H9 (cell line): Measurements from ENCODE around the gene GNA12. TPM values are rescaled to one million over a fixed set of nuclear protein-coding genes. Genes with fewer than 3 reads are reported as not detected.

Source experiments
- DNase-seq: peaks from one replicate; pipeline ENCODE4 v3.0.0-alpha.2; 2017
- H2AFZ ChIP-seq: one replicate; pipeline ENCODE4 v1.6.1; 2013; ENCODE audit warnings: mild to moderate bottlenecking, low read length, control low read depth, moderate library complexity
- H2AK5ac ChIP-seq: 2 replicates; pipeline ENCODE4 v1.6.1; 2013; ENCODE audit warnings: low read length, control low read depth, mixed read lengths; ENCODE audit not compliant: insufficient read length
- H2BK120ac ChIP-seq: one replicate; pipeline ENCODE4 v1.6.1; 2013; ENCODE audit warnings: low read depth, mild to moderate bottlenecking, low read length, control low read depth, inconsistent platforms; ENCODE audit not compliant: poor library complexity, severe bottlenecking
- H2BK12ac ChIP-seq: 2 replicates; pipeline ENCODE4 v1.6.1; 2013; ENCODE audit warnings: low read length, control low read depth, mixed read lengths, low read depth; ENCODE audit not compliant: insufficient read length
- H2BK15ac ChIP-seq: 2 replicates; pipeline ENCODE4 v1.6.1; 2013; ENCODE audit warnings: low read depth, low read length, control low read depth
- H2BK20ac ChIP-seq: one replicate; pipeline ENCODE4 v1.6.1; 2013; ENCODE audit warnings: low read depth, mild to moderate bottlenecking, low read length, control low read depth, inconsistent platforms; ENCODE audit not compliant: poor library complexity, severe bottlenecking
- H2BK5ac ChIP-seq: 2 replicates; pipeline ENCODE4 v1.6.1; 2013; ENCODE audit warnings: low read length, control low read depth, mixed read lengths; ENCODE audit not compliant: insufficient read length
- H3K14ac ChIP-seq: 2 replicates; pipeline ENCODE4 v1.6.1; 2013; ENCODE audit warnings: low read length, control low read depth; ENCODE audit not compliant: insufficient read depth
- H3K18ac ChIP-seq: 2 replicates; pipeline ENCODE4 v1.6.1; 2013; ENCODE audit warnings: low read depth, mild to moderate bottlenecking, mixed read lengths, low read length, control low read depth; ENCODE audit not compliant: insufficient read length
- H3K23ac ChIP-seq: 2 replicates; pipeline ENCODE4 v1.6.1; 2013; ENCODE audit warnings: low read length, control low read depth, mixed read lengths, low read depth; ENCODE audit not compliant: insufficient read length
- H3K23me2 ChIP-seq: 2 replicates; pipeline ENCODE4 v1.6.1; 2013; ENCODE audit warnings: low read depth, mild to moderate bottlenecking, mixed read lengths, low read length, control low read depth; ENCODE audit not compliant: insufficient read length, poor library complexity, severe bottlenecking
- H3K27ac ChIP-seq: 2 replicates; pipeline ENCODE4 v1.5.1; 2013; ENCODE audit warnings: low read length, control low read depth, mixed read lengths, low read depth; ENCODE audit not compliant: insufficient read length
- H3K27me3 ChIP-seq: 2 replicates; pipeline ENCODE4 v1.6.1; 2013; ENCODE audit warnings: low read length, control low read depth, inconsistent platforms; ENCODE audit not compliant: insufficient read depth
- H3K4ac ChIP-seq: 2 replicates; pipeline ENCODE4 v1.6.1; 2013; ENCODE audit warnings: low read depth, mild to moderate bottlenecking, control low read depth, inconsistent platforms, low read length, moderate library complexity
- H3K4me1 ChIP-seq: 2 replicates; pipeline ENCODE4 v1.6.1; 2013; ENCODE audit warnings: low read length, control low read depth, inconsistent platforms; ENCODE audit not compliant: insufficient read depth
- H3K4me2 ChIP-seq: 2 replicates; pipeline ENCODE4 v1.6.1; 2013; ENCODE audit warnings: low read length, control low read depth, mixed read lengths; ENCODE audit not compliant: insufficient read length, insufficient read depth
- H3K56ac ChIP-seq: 2 replicates; pipeline ENCODE4 v1.6.1; 2013; ENCODE audit warnings: low read depth, mild to moderate bottlenecking, mixed read lengths, low read length, control low read depth; ENCODE audit not compliant: insufficient read length
- H3K79me1 ChIP-seq: 2 replicates; pipeline ENCODE4 v1.6.1; 2013; ENCODE audit warnings: low read depth, mild to moderate bottlenecking, moderate library complexity, low read length, control low read depth, inconsistent platforms; ENCODE audit not compliant: insufficient read depth, poor library complexity, severe bottlenecking
- H3K79me2 ChIP-seq: 2 replicates; pipeline ENCODE4 v1.6.1; 2013; ENCODE audit warnings: low read length, control low read depth, inconsistent platforms; ENCODE audit not compliant: insufficient read depth
- H3K9ac ChIP-seq: 2 replicates; pipeline ENCODE4 v1.6.1; 2013; ENCODE audit warnings: low read length, control low read depth, mixed read lengths; ENCODE audit not compliant: insufficient read length; ENCODE audit errors: extremely low read depth
- H3K9me3 ChIP-seq: one replicate; pipeline ENCODE4 v1.6.1; 2013; ENCODE audit warnings: low read depth, low read length, inconsistent platforms; ENCODE audit not compliant: control insufficient read depth
- H3T11ph ChIP-seq: one replicate; pipeline ENCODE4 v1.6.1; 2013; ENCODE audit warnings: mild to moderate bottlenecking, low read length, control low read depth, inconsistent platforms
- H4K20me1 ChIP-seq: one replicate; pipeline ENCODE4 v1.6.1; 2013; ENCODE audit not compliant: control insufficient read depth, insufficient read length, insufficient read depth
- H4K5ac ChIP-seq: 2 replicates; pipeline ENCODE4 v1.6.1; 2013; ENCODE audit warnings: low read depth, mild to moderate bottlenecking, mixed read lengths, low read length, control low read depth; ENCODE audit not compliant: insufficient read length
- H4K8ac ChIP-seq: replicated peaks from 2 replicates; pipeline ENCODE4 v1.6.1; 2013; ENCODE audit warnings: low read length, control low read depth, mixed read lengths, low read depth; ENCODE audit not compliant: insufficient read length
- H4K91ac ChIP-seq: 2 replicates; pipeline ENCODE4 v1.6.1; 2013; ENCODE audit warnings: low read depth, mild to moderate bottlenecking, moderate library complexity, mixed read lengths, low read length, control low read depth; ENCODE audit not compliant: insufficient read length
- H3K27ac Mint-ChIP-seq, 3 experiments: 2 replicates in 2 of 3; 3 replicates in 1 of 3; pipeline ENCODE4 v1.8.0; 2020 to 2021; ENCODE audit warnings: mixed read lengths in 3 of 3, mild to moderate bottlenecking in 1 of 3, moderate library complexity in 1 of 3
- H3K27me3 Mint-ChIP-seq: 2 replicates; pipeline ENCODE4 v1.8.0; 2021; ENCODE audit warnings: low read depth, mild to moderate bottlenecking, moderate library complexity, mixed read lengths
- H3K36me3 Mint-ChIP-seq, 3 experiments: 2 replicates in 2 of 3; 3 replicates in 1 of 3; pipeline ENCODE4 v1.8.0; 2020 to 2021; ENCODE audit warnings: low read depth in 3 of 3, mixed read lengths in 3 of 3; ENCODE audit not compliant: insufficient read depth in 1 of 3
- H3K4me1 Mint-ChIP-seq, 2 experiments: 2 replicates each; pipeline ENCODE4 v1.8.0; 2020; ENCODE audit warnings: mixed read lengths in 2 of 2
- H3K4me3 Mint-ChIP-seq, 2 experiments: 2 replicates in 1 of 2; 3 replicates in 1 of 2; pipeline ENCODE4 v1.8.0; 2020 to 2021; ENCODE audit warnings: mild to moderate bottlenecking in 2 of 2, mixed read lengths in 2 of 2, moderate library complexity in 1 of 2
- H3K9me3 Mint-ChIP-seq, 2 experiments: 2 replicates in 1 of 2; 3 replicates in 1 of 2; pipeline ENCODE4 v1.8.0; 2020; ENCODE audit warnings: mild to moderate bottlenecking in 2 of 2, mixed read lengths in 2 of 2, moderate library complexity in 1 of 2
- WGBS: extraction: QIAGEN DNeasy Blood & Tissue Kit; methylation state at CpG from one replicate; pipeline ENCODE4 v1.1.7; 2013; ENCODE audit warnings: missing lambda C conversion rate, low lambda C conversion rate, mixed read lengths; ENCODE audit not compliant: insufficient read length; ENCODE audit errors: extremely low coverage; 5-methylcytosine and 5-hydroxymethylcytosine counted together
- total RNA-seq: library from RNA; stranded (reverse); gene quantifications from 2 replicates; pipeline ENCODE4 v1.2.1, GENCODE V29; 2021
- TF ChIP-seq, protein P1 (sequence below): fragments of 200-600 bp; sonication (generic); conservative IDR thresholded peaks from 3 replicates; pipeline ENCODE4 v1.8.0; 2021; ENCODE audit warnings: antibody characterized with exemption, mild to moderate bottlenecking

GNA12 gene
- total RNA-seq, 1 experiment from 2014 or later = 60.2 TPM

DNA sequence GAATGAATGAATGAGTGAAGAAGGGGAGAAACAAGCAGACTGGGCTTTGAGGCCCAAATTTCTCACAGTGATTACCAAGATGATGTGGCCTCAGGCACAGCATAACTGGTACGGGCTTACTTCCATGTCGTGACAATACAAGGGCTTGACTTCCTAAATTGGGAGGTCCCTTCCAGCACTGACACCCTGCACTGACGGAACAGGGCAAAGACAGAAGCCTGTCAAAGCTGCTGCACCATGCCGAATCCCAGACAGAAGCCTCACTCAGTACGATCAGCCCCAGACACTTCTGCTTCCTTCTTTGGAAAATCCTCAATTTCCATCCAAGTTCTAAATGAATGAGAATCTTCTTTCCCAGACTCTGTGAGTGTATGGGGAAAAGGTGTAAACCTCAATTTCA lies 51.9 kb downstream of the GNA12 start:
- Mint-ChIP-seq H3K9me3 (no peaks in the 10 kb centered on the region), H3K4me3 (no peak overlapping the region), H3K4me1 (peaks cover 2 to 4% of the 10 kb centered on the region in 2 experiments; a peak in 2 of 4 replicates), H3K27me3 (no peaks in the 10 kb centered on the region), H3K27ac (0 out of 7 replicates have a peak overlapping the region, but pooled peaks of 2 of the 3 experiments have one; percentile 17 to 49), H3K36me3 (peaks cover 34 to 57% (median 56%) of the 10 kb centered on the region in 3 experiments; a peak in 6 of 7 replicates)
- Histone ChIP-seq H3K23ac (no peak overlapping the region), H3K9me3 (no peaks in the 10 kb centered on the region), H3K4ac (no peak overlapping the region), H2BK120ac (no peak overlapping the region), H3T11ph (no peak overlapping the region), H3K4me1 (no peaks in the 10 kb centered on the region), H2AK5ac (no peak overlapping the region), H2BK15ac (no peak overlapping the region), H3K27me3 (no peaks in the 10 kb centered on the region), H4K5ac (no peak overlapping the region), H4K20me1 (no peaks in the 10 kb centered on the region), H3K14ac (no peak overlapping the region), H4K91ac (no peak overlapping the region), H3K23me2 (no peaks in the 10 kb centered on the region), H3K4me2 (no peak overlapping the region), H2BK12ac (no peak overlapping the region), H3K18ac (no peak overlapping the region), H3K9ac (no peak overlapping the region), H3K79me2 (peaks cover 4% of the 10 kb centered on the region; the same call in 1 of the 2 replicates), H2AFZ (no peak overlapping the region), H2BK5ac (no peak overlapping the region), H3K27ac (no peak overlapping the region), H3K79me1 (no peaks in the 10 kb centered on the region), H4K8ac (no peak overlapping the region), H2BK20ac (no peak overlapping the region), H3K56ac (no peak overlapping the region)
- no CpG with 5 or more reads among the region's 5 CpGs for WGBS
- DNase-seq = no peak
- TF ChIP-seq, protein P1, sequence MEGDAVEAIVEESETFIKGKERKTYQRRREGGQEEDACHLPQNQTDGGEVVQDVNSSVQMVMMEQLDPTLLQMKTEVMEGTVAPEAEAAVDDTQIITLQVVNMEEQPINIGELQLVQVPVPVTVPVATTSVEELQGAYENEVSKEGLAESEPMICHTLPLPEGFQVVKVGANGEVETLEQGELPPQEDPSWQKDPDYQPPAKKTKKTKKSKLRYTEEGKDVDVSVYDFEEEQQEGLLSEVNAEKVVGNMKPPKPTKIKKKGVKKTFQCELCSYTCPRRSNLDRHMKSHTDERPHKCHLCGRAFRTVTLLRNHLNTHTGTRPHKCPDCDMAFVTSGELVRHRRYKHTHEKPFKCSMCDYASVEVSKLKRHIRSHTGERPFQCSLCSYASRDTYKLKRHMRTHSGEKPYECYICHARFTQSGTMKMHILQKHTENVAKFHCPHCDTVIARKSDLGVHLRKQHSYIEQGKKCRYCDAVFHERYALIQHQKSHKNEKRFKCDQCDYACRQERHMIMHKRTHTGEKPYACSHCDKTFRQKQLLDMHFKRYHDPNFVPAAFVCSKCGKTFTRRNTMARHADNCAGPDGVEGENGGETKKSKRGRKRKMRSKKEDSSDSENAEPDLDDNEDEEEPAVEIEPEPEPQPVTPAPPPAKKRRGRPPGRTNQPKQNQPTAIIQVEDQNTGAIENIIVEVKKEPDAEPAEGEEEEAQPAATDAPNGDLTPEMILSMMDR = no peak
